Measurements from ENCODE around the gene TSPAN9.

DNA sequence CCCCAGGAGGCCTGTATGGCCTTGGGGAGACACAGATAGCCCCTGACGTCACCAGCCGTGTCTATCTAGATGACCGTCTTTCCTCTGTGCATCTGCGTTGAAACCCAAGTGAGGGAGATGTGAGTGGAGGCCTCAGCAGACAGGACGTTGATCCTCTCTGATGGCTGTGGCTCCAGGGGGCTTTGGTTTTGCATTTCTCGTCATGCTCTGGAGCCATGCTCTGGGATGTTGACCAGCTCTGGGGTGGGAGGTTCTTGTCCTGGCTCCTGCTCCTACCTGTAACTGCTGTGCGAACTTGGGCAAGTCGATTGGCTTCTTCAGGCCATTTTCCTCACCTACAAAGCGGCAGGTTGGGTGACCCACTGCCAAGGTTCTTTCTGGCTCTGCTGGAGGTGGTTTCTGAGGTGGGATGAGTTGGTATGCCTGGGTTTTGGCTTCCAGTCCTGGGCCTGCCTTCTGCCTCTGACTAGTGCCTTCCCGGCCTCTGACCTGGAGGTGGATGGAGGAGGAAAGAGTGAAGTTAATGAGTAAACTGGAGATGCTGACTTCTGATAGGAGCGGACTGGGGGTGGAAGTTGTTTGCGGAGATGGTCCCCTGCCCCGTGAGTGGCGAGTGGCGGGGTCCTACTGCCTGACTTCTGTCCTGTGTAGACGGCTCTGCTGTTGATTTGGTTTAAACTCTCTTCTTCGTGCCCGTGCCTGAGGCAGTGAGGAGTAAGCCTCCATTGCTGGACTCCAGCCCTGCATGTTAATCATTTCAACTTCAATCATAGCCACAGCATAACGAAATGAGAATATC is 8.4 kb downstream of the TSPAN9 start:
- TF ChIP-seq ZNF274 (IDR thresholded peaks at IDR 0.05; ENCODE audit: low read depth, low read length) (no peak), RAD21 (IDR thresholded peaks at IDR 0.05; ENCODE audit: low read depth) (no peak), EGR1 (IDR thresholded peaks at IDR 0.05; ENCODE audit: low read depth) (no peak), EZH2 (IDR thresholded peaks at IDR 0.05) (no peak), CEBPB (IDR thresholded peaks at IDR 0.05; ENCODE audit: low read depth) (no peak), JUND (IDR thresholded peaks at IDR 0.05) (no peak), ZBTB33 (IDR thresholded peaks at IDR 0.05; ENCODE audit: extremely low read depth, insufficient replicate concordance, low read length) (no peak)
- TF ChIP-seq, protein P1, sequence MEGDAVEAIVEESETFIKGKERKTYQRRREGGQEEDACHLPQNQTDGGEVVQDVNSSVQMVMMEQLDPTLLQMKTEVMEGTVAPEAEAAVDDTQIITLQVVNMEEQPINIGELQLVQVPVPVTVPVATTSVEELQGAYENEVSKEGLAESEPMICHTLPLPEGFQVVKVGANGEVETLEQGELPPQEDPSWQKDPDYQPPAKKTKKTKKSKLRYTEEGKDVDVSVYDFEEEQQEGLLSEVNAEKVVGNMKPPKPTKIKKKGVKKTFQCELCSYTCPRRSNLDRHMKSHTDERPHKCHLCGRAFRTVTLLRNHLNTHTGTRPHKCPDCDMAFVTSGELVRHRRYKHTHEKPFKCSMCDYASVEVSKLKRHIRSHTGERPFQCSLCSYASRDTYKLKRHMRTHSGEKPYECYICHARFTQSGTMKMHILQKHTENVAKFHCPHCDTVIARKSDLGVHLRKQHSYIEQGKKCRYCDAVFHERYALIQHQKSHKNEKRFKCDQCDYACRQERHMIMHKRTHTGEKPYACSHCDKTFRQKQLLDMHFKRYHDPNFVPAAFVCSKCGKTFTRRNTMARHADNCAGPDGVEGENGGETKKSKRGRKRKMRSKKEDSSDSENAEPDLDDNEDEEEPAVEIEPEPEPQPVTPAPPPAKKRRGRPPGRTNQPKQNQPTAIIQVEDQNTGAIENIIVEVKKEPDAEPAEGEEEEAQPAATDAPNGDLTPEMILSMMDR (IDR thresholded peaks at IDR 0.05 in 2 of 3, conservative IDR thresholded peaks at IDR 0.05 in 1 of 3; ENCODE audit: borderline replicate concordance in 1 of 3, insufficient read depth in 1 of 3, low read depth in 2 of 3, low read length in 2 of 3) = no peak

Data from HCT116 (cell line).